H4 (cell line): ENCODE data around the gene GRM7. TPM values are rescaled to one million over a fixed set of nuclear protein-coding genes. Genes with fewer than 3 reads are reported as not detected.

Experiments
- DNase-seq: peaks from one replicate; pipeline ENCODE4 v3.0.0-alpha.2; 2015; ENCODE audit warnings: low spot score
- total RNA-seq: library from RNA; depleted of rRNA; stranded (reverse); fragments of >200 nt; shearing (Covaris generic); gene quantifications from 2 replicates; pipeline ENCODE4 v1.2.3, GENCODE V29; 2014

The GRM7 gene
- total RNA-seq, 1 experiment from 2014 or later: not detected

DNA sequence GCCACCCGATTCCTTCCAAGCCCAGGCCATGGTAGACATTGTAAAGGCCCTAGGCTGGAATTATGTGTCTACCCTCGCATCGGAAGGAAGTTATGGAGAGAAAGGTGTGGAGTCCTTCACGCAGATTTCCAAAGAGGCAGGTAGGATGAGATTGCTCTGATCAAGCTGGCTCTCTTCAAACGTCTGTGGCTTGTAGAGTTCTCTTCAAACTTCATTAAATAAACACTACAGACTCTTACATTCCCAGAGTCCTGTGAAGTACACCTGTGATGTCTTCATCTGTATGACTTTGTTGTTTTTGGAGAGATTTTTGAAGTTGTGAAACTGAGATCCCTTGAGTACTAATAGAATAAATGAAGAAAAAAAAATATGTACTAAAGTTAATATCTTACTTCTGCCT is 285.6 kb downstream of the GRM7 start:
- DNase-seq: no peak

DNA sequence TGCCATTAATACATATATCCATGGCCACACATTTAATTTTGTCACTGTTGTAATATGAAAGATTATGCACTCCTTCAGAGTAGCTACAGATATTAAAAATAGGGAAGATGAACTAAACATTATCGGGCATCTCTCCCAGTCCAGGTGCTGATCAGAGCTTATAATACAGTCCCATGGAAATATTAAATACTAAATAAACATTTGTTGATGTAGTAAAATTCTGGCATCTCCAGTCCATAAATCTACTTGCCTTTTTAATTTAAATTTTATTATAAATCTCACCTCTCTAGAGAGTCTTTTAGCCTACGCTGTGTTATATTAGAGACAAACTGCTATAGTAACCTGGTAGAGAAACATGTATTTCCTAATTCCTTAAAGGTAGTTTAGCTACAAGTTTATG is 297.6 kb downstream of the GRM7 start:
- no peak for DNase-seq

DNA sequence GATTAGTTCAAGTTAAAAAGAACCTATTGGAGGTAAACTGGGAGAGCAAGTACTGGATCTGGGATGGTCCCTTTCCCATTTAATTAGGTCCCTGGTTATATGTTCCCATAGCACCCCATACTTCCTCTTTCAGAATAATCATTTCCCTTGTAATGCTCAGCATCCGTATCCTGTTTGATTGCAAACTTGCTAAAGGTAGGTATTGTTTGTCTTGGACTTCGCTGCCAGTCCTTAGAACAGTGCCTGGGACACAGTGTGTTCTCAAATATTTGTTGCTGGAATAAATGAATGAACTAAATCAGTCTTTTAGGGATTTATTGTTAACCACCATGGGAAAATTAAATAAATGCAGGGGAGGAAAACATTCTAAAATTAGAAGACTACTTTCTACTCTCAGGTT is 299.8 kb downstream of the GRM7 start:
- no peak for DNase-seq

DNA sequence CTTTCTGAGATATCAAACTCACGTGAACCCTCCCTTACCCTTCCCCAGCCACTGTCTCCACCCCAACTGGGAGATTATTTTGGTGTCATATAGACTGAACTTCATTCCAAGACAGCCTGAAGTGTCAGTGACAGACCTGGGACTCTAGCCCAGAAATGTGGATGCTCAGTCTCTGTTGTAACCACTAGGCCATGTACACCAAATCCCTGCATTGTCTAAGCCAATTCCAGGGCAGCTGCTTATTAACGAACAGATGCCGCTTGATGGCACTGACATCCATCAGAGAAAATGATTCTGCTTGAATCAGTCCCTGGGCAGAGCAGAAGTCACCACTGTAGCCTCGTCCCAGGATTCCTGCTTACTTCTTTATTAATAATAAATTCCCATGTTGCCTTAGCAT is 305.5 kb downstream of the GRM7 start:
- no peak for DNase-seq

DNA sequence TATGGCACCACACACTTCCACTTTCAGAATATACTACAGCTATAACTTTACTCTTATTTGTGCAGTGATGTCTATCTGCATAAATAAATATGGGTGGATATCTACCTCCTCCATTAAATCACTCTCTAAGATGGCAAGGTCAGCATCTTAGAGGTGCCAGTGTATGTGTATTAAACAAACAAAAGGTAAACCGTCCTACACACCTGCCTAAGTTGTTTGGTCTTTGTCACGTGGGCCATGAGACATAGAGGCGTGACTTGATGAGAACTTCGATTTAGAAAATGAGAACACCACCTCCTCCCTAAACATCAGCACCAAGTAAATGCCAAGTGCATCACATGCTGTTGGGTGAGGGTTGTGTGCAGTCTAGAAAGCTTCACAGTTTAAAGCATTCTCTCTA is 310.6 kb downstream of the GRM7 start:
- no peak for DNase-seq

DNA sequence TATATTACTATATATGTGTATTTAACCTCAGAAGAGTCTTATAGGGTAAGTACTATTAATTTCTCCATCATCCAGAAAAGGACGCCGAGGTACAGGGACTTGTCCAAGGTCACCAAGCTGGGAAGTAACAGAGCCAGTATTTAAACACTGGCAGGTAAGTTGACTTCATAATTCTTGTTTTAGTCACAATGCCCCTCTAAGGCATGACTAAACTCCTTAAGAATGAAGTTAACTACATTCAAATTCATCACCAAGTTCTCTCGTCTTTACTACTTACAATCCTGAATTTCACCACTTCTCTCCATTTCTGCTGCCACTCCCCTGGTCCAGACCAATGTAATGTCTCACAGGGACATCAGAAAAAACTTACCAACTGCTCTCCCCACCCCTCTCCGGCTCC is 312.1 kb downstream of the GRM7 start:
- DNase-seq: no peak

DNA sequence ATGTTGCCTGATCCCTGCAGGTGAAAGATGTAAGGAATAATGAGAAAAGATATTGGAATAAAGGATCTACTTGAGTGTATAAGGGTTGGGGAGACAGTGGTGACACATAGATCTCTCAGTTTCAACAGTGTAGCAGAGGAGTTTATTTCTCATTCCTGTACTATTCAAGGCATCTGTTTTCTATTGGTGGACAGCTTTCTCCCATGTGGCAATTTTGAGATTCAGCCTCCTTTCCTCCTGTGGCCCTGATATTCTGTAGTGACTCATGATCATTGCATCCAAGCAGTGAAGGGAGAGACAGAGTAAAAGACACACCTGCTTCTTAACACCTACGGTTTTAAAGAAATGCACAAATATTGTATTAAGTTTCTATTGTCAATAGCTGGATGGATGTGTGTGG is 327.6 kb downstream of the GRM7 start:
- no peak for DNase-seq

DNA sequence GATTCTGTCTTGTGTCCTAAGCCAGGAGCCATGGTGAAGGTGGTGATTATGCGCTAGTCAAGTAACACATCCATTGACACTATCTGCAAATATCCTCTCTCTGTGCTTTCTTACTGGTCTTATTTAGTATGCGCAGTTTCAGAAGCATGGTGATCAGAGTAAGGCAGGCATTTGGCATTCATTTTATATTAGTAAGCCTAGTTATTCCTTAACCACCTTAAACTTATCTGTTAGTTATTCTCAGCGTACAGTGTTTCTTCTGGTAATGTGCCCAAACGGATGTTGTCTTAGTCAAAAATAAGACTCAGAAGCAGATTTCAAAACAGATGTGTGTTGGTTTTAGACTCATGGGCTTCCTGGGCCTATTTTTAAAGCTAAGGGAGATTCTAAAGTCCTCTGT is 329.2 kb downstream of the GRM7 start:
- DNase-seq: no peak

DNA sequence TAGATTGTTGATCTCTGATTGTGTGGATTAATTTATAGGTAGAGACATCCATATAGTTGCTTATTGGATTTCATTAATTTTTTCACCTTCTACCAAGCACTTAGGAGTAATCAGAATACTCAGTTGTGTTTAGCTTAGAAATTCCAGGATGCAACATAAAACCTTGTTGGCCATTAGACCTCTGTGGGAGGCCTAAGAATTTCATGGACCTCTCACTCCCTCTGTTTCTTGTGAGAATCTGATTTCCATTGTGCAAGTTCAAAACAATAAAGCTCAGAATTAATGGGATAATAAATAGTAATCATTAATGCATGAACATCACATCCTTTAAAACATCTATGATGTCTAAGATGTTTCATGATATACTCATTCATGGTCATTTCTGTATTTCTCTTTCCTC is 332.4 kb downstream of the GRM7 start:
- no peak for DNase-seq

DNA sequence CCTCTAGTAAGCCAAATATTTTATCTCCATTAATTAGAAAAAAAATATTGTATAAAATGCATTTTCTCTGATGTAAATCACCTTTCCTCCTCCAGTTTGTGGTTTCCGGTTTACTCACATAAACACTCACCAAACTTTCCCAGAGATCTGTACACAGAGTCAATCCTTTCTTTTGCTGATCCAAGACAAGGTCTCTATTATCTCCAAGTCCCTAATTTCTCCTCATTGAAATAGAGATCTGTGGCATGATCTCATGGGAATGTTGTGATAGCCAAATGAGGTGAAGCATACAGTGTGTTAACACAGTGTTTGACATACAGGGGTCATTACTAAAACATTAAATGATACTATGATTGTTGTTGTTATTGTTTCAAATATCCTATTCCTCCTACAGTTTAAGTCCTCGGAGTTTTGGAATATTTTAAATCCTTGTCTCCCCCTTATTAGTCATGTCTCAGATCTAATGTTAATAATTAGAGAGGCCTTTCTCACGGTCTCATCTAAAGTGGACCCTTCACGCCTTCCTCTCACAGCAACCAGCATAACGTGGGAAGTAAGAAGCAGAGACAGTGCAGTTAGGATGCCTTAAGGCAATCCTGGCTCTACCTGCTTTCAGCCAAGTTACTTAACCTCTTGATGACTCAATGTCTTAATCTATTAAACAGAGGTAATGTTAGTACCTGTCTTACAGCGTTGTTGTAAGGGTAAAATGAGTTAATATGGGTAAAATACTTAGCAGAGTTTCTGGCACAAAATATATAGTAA is 333.3 kb downstream of the GRM7 start:
- no peak for DNase-seq

DNA sequence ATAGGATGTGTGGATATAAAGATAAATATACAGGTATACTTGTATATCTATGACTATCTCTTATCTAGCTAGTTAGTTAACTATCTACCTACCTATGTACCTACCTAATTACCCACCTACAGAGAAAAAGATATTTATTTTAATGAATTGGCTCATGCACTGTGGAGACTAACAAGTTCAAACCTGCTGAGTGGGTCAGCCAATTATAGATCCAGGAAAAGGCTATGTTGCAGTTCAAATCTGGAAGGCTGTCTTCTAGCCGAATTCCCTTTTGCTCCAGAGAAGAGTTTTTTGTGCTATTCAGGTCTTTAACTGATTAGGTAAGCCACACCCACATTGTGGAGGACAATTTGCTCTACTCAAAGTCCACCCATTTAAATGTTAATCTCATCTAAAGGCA is 335.0 kb downstream of the GRM7 start:
- no peak for DNase-seq

DNA sequence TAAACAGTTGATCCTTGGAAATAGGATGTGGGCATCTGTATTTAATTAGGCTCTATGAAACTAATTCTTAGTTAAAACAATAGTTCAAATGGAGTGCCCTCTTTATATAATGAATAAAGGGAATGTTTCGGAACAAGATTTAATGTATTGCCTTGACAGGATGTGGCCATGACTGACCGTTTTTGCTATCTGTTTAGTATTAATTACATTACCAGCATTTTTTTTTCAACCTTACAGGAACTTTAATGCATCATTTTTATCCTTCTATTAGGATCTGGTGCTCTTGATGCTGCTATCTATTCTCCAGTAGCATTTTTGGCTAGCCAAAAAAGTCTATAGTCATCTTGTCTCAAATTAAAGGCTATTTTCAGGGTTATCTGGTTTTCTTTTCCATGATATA is 340.9 kb downstream of the GRM7 start:
- no peak for DNase-seq

DNA sequence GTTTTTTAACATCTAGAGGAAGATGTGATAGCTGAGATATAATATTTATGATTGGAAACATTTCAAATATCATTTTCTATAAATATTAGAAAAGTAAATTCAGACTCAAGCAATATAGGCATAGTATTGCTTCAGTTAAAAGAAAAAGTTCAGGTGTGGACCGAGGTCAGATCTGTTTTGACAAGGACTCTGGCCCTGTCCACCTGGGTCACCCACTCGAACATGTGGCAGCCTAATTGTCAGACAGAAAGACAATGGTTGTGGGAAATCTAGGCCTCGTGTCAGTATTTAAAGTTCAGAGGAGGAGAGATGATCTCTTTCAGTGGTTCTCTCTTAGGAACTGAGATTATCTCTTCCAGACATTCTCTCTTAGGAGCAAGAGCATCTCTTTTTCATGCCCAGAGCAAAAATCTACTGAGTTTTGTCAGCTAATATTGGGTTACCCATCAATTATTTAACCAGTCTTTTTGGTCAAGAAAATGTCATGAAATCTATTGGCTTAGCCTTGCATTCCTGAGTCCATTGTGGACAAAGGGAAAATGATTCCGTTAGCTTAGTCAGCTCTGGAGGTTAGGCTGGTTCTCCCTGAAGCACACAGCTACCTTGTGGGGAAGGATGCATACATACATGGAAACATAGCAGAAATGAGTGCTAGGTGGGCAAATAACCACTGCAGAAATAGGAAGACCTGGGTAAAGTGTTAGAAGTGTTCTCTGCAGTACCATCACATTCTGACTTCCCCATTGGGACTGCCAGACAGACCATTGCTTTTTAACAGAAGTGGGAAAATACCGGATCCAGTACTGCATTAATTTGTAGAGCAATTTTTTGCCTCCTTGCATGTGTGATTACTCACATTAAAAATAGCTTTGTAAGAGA is 343.3 kb downstream of the GRM7 start:
- DNase-seq: no peak

DNA sequence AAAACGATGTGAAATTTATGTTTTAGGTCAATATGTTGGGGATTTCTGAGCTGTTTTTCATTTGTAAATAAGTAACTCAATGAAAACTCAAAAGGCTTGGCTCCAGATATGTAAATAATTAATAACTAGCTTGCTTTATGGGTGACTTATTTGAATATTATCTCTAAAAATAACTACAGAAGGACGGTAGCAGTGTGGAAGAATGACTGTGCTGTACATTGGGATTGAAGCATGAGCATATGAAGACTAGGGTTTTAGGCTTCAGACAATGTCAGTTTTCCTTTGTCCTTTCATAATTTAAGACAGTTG is 343.9 kb downstream of the GRM7 start:
- no peak for DNase-seq

DNA sequence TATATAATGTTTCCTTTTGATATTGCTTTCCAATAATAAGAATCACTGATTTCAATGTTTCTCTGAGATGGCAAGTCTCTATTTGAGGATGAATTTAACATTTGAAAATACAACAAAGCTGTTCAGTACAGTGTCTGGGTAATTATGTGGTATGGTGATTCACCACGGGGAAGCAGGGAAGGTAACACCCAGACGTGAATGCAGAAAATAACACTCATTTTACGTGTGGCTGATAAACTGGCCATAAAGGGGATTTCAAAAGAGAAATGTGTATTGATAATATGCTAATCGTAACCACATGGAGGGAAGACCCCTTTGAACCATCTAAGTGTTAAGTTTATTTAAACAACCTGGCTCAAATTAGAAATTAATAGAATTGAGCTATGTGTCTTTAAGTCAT is 344.6 kb downstream of the GRM7 start:
- peak; percentile 16 for DNase-seq

DNA sequence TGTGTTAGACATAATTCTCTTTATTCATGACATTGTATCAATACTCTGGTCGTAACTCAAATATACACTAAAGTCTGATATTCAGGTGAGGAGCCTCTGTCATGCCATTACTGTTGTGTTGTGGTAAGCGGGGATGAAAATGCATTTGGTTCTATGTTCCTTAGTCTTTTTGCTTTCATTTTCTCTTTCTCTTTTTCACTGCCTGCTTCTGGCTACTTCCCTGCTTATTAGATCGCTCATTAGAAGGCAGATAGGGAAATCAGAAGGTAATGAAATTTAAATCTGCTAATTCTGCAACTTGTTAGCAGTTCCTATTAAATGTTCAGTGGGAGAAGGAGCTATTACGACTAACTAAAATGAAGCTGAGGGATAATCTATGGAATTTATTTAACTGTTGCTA is 345.0 kb downstream of the GRM7 start:
- DNase-seq: peak; percentile 21

DNA sequence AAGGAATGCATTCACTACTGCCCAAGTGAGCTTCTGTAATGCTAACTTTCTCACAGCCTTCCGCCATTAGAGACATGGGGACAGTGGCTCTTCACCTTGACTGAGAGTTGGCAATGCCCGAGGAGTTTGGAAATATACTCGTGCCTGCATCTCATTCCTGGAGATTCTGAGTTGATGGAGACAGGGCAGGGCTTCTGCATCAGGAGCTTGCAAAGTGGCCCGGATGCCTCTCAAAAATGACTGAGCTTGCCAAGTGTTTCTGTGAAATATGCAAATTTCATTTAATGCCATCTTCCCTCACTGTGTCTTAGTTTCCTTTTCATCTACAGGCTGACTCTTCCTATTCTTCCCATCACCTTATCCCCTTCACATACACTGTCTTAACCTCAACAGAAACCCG is 346.2 kb downstream of the GRM7 start:
- DNase-seq: no peak

DNA sequence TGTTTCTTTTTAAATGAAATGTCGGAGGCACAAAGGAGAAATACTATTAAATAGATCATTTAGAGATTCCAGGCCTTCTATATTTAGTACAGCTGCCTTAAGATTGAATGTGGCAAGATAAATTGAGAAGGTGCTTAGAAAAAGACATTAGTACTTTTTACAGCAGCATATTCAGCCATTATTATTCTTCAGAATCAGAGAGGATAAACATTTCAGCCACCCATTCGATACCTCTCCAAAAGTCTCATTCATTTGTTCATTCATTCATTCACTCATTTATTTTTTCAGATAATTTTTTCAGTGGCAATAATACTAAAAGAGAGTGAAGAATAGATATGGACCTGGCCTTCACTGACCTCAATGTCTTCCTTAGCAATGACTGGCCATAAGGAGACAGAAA is 347.0 kb downstream of the GRM7 start:
- no peak for DNase-seq

DNA sequence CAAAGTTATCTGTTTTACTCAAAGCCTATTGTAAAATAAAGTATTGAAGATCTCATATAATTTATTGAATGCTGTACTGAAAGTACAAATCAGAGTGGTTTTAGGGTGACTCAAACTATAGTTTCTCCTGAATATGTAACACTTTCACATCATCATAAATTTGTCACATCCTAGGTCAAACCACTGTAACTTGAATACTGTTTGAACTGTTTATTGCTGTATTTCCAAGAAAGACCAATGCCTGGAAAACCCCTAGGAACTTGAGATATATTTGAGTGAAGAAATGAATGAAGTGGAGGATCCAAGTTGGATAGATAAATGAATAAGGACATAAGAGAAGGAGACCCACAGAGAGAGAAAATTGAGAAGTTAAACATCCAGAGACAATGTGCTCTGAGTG is 348.2 kb downstream of the GRM7 start:
- DNase-seq: no peak

DNA sequence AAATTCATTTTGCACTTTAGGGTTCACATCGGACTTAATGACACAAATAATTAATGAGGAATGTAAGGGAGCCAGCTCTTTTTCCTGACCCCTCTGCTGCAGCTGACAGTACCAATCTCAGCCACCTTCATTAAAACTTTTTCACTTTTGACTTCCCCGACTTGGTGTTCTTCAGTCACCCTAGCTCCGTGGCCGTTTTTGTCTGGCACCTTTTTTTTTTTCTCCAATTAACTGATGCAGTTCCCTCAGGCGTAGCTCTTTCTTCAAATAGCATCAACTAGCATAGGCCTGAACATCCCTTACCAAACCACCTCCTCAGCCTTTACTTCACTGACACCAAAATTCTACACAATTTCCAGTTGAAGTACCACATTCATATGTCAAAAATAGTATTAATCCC is 350.8 kb downstream of the GRM7 start:
- DNase-seq: no peak

DNA sequence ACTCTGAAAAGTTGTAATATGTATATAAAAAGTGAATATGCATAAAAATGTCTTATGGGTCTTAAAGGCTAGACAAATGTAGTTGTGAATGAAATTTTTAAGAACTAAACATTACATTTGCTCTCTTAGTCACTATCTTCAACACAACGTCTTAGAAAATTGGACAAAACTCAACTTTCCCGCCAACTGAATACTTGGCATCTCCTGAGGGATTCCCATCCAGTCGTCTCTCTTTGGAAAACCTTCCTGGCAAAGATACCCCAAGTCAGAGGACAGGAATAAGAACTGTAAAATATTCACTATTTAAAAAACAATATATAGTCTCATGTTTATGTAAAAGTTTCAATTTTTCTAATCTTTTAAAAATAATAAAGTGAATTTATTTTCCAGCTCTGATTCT is 354.8 kb downstream of the GRM7 start:
- DNase-seq: no peak

DNA sequence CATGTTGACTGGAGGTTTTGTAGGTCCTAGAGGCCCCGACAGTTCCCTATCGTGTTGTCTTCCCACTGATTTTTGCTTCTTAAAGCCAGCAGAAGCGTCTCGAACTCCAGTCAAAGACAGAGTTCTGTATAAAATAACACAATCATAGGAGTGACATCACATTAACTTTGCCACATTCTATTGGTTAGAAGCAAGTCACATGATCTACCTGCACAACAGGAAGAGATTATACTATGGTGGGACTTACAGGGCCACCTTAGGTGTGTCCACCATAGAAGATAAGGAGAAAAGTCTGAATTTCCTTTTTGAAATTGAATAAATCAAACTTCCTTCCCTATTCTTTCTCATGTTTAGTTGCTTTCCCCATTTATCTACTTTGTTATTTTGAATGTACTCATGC is 365.5 kb downstream of the GRM7 start:
- DNase-seq: no peak

DNA sequence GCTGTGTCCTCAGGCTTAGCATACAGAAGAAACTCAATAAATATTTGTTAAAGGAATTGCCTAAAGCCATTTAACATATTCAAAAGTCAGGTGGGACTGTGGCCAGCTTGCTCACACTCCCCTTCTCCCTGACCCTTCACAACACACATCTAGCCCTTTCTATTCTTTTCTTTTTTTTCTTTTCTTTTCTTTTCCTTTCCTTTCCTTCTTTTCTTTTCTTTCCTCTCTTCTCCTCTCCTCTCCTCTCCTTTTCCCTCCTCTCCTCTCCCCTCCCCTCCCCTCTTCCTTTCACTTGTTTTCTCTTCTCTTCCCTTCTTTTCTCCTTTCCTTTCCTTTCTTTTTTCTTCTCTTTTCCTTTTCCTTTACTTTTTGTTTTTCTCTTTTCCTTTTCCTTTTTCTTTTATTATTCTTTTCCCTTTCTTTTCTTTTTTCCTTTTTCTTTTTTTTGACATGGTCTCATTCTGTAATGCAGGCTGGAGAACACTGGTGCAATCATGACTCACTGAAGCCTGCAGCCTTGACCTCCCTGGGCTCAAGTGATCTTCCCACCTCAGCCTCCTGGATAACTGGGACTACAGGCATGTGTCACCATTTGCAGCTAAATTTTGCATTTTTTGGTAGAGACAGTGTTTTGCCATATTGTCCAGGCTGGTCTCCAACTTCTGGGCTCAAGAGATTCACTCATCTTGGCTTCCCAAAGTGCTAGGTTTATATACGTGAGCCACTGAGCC is 377.8 kb downstream of the GRM7 start:
- no peak for DNase-seq
